Activated CD4-positive, alpha-beta T cell treated with anti-CD3 and anti-CD28 coated beads, Interleukin-2, amount 10 ng/mL, durations not matched to agents 7 days and 5 days (primary cell): Measurements from ENCODE around the gene CELA2B. TPM values are rescaled to one million over a fixed set of nuclear protein-coding genes. Genes with fewer than 3 reads are reported as not detected.

Experiments used
- CTCF ChIA-PET: fragments of 350-600 bp; sonication (Branson Sonifier 250); formaldehyde crosslinking; loops from one replicate; lab custom pipeline; 2021; ENCODE audit warnings: antibody characterized with exemption; lab: Charles Lee
- POLR2A ChIA-PET: fragments of 350-600 bp; sonication (Branson Sonifier 250); formaldehyde crosslinking; loops from one replicate; lab custom pipeline; 2021; ENCODE audit warnings: antibody characterized with exemption; lab: Charles Lee
- DNase-seq: peaks from one replicate; pipeline ENCODE4 v3.0.0-alpha.2; 2020
- H3K27ac Mint-ChIP-seq: one replicate; pipeline ENCODE4 v1.8.0; 2021; ENCODE audit warnings: mild to moderate bottlenecking, moderate library complexity, mixed read lengths
- H3K27me3 Mint-ChIP-seq: one replicate; pipeline ENCODE4 v1.8.0; 2021; ENCODE audit warnings: mixed read lengths
- H3K36me3 Mint-ChIP-seq: one replicate; pipeline ENCODE4 v1.8.0; 2021; ENCODE audit warnings: low read depth, mixed read lengths
- H3K4me1 Mint-ChIP-seq: one replicate; pipeline ENCODE4 v1.8.0; 2021; ENCODE audit warnings: mixed read lengths
- H3K4me3 Mint-ChIP-seq: one replicate; pipeline ENCODE4 v1.8.0; 2021; ENCODE audit warnings: mild to moderate bottlenecking, moderate library complexity, mixed read lengths
- H3K9me3 Mint-ChIP-seq: one replicate; pipeline ENCODE4 v1.8.0; 2021; ENCODE audit warnings: mixed read lengths
- total RNA-seq, 2 experiments: library from RNA; stranded (reverse); gene quantifications; one replicate each; pipeline ENCODE4 v1.2.3, GENCODE V29; 2021

CELA2B gene
- total RNA-seq, 2 experiments from 2014 or later = not detected

- H3K9me3 Mint-ChIP-seq = no peaks in the 10 kb centered on the region
- H3K4me1 Mint-ChIP-seq = peaks cover 14% of the 10 kb centered on the region
- H3K27me3 Mint-ChIP-seq = no peaks in the 10 kb centered on the region
- H3K36me3 Mint-ChIP-seq = peaks cover 12% of the 10 kb centered on the region
- no peak for DNase-seq
- CTCF ChIA-PET = no interaction called here
- POLR2A ChIA-PET = no interaction called here
- H3K27ac Mint-ChIP-seq = peak overlapping the region; percentile 19
- no peak overlapping the region for H3K4me3 Mint-ChIP-seq
Observed at GRCh38 chr1:15493869-15494390, 18.0 kb downstream of the CELA2B start.

DNA sequence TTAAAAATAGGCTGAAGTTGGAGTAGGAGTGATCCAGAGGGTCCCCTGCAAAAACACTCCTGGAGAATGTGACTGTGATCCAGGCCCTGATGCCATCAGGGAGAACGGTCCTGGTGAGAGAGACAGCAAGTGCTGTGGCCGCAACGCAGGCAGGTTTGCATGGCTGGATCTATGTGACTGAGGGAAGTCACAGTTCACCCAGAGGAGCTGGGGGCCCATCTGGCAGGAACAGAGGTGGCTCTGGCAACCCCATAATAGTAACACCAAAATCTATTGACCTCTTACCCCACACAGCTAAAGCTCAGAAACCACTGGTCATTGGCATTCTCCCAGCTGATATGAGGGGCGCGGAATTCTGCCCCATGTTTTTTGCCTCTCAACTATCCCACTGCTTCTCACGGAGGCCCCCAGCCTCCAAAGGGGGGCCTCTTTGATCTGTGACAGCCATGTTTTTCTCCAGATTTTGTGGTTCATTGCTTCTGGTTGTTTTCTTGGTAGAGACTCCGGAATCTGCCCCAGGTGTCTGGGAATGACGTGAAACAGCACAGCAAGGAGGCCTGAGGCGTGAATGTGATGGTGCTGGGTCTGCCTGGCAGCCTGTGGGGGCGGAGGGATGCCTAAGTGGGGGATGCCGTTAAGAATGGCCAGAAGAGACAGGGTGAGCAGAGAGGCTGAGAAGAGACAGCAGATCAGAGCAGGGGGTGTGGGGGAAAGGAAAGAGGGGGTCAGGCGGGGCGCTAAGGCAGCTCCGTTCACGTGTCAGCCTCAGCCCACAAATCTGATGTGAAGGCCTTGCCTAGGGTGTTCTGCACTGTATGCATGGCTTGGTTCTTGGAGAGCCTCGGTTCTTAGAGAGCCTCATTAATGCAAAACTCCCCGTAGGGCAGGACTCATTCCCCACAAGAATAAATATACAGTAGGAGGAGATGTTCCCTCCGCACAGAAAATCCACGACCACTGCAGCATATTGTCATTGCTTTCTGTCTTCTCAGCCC, 24.6 kb downstream of the CELA2B start:
- POLR2A ChIA-PET = no interaction called here
- H3K27ac Mint-ChIP-seq = no peak overlapping the region
- peaks cover 15% of the 10 kb centered on the region for H3K36me3 Mint-ChIP-seq
- H3K9me3 Mint-ChIP-seq = no peaks in the 10 kb centered on the region
- no peaks in the 10 kb centered on the region for H3K4me1 Mint-ChIP-seq
- H3K4me3 Mint-ChIP-seq = no peak overlapping the region
- DNase-seq = no peak
- H3K27me3 Mint-ChIP-seq = no peaks in the 10 kb centered on the region
- CTCF ChIA-PET = interaction anchor here (0.6 to 0.8 kb wide), 2 partner anchors 9 to 790 kb away, joined by 3 read pairs; no protein-coding TSS in a partner anchor

GRCh38 chr1:15501208-15502032, 25.5 kb downstream of the CELA2B start:
- CTCF ChIA-PET = no interaction called here
- Mint-ChIP-seq H3K36me3 (peaks cover 9% of the 10 kb centered on the region), H3K27me3 (no peaks in the 10 kb centered on the region), H3K27ac (no peak overlapping the region), H3K9me3 (no peaks in the 10 kb centered on the region), H3K4me1 (no peaks in the 10 kb centered on the region), H3K4me3 (no peak overlapping the region)
- POLR2A ChIA-PET = no interaction called here
- DNase-seq = peak; percentile 65

- Mint-ChIP-seq H3K4me1 (no peaks in the 10 kb centered on the region), H3K4me3 (no peak overlapping the region), H3K9me3 (no peaks in the 10 kb centered on the region), H3K36me3 (peaks cover 3% of the 10 kb centered on the region), H3K27me3 (no peaks in the 10 kb centered on the region), H3K27ac (no peak overlapping the region)
- no peak for DNase-seq
- ChIA-PET POLR2A (no interaction called here), CTCF (interaction anchor here (1.2 to 1.4 kb wide), 2 partner anchors 9 to 14 kb away, joined by 3 read pairs; no protein-coding TSS in a partner anchor)
Observed at GRCh38 chr1:15504436-15504835, 28.5 kb downstream of the CELA2B start.

- DNase-seq = no peak
- ChIA-PET CTCF (interaction anchor here (1.4 kb wide), 1 partner anchor 8 kb away, joined by 3 read pairs; no protein-coding TSS in a partner anchor), POLR2A (no interaction called here)
- H3K27me3 Mint-ChIP-seq = no peaks in the 10 kb centered on the region
- H3K36me3 Mint-ChIP-seq = peaks cover 2% of the 10 kb centered on the region
- peaks cover 7% of the 10 kb centered on the region for H3K4me1 Mint-ChIP-seq
- H3K4me3 Mint-ChIP-seq = no peak overlapping the region
- H3K27ac Mint-ChIP-seq = no peak overlapping the region
- no peaks in the 10 kb centered on the region for H3K9me3 Mint-ChIP-seq
Observed at GRCh38 chr1:15506831-15507230, 30.9 kb downstream of the CELA2B start.

GRCh38 chr1:15507278-15507677, 31.4 kb downstream of the CELA2B start:
- H3K4me1 Mint-ChIP-seq = peaks cover 8% of the 10 kb centered on the region
- peaks cover 6% of the 10 kb centered on the region for H3K36me3 Mint-ChIP-seq
- H3K4me3 Mint-ChIP-seq = no peak overlapping the region
- POLR2A ChIA-PET = no interaction called here
- no peak for DNase-seq
- no peak overlapping the region for H3K27ac Mint-ChIP-seq
- H3K9me3 Mint-ChIP-seq = no peaks in the 10 kb centered on the region
- CTCF ChIA-PET = interaction anchor here (1.4 kb wide), 1 partner anchor 8 kb away, joined by 3 read pairs; no protein-coding TSS in a partner anchor
- H3K27me3 Mint-ChIP-seq = no peaks in the 10 kb centered on the region

GRCh38 chr1:15508700-15509487, 33.0 kb downstream of the CELA2B start:
- no peak for DNase-seq
- ChIA-PET POLR2A (no interaction called here), CTCF (no interaction called here)
- Mint-ChIP-seq H3K27ac (no peak overlapping the region), H3K4me1 (peaks cover 13% of the 10 kb centered on the region), H3K27me3 (no peaks in the 10 kb centered on the region), H3K36me3 (peaks cover 15% of the 10 kb centered on the region), H3K9me3 (no peaks in the 10 kb centered on the region), H3K4me3 (no peak overlapping the region)

DNA sequence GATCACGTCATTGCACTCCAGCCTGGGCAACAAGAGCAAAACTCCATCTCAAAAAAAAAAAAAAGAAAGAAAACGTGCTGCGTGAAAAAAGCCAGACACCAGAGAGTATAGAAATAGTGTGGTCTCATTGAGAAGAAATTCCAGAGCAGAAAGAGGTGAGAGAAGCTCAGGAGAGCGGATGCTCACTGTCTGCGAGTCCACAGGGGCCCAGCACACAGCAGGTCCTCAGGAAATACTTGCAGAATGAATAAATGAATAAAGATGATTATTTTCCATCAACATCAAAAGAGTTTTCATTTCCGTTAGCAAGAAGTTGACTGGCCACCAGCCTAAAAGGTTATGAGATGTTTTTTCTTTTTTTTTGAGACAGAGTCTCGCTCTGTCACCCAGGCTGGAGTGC, 33.7 kb downstream of the CELA2B start:
- Mint-ChIP-seq H3K4me1 (peaks cover 20% of the 10 kb centered on the region), H3K27me3 (no peaks in the 10 kb centered on the region), H3K4me3 (no peak overlapping the region), H3K27ac (no peak overlapping the region), H3K9me3 (no peaks in the 10 kb centered on the region), H3K36me3 (peaks cover 22% of the 10 kb centered on the region)
- ChIA-PET CTCF (no interaction called here), POLR2A (no interaction called here)
- no peak for DNase-seq

- no peak for DNase-seq
- ChIA-PET CTCF (no interaction called here), POLR2A (interaction anchor here (0.6 kb wide), 1 partner anchor 272 kb away, joined by 3 read pairs; no protein-coding TSS in a partner anchor)
- Mint-ChIP-seq H3K36me3 (peaks cover 29% of the 10 kb centered on the region), H3K4me1 (peaks cover 31% of the 10 kb centered on the region), H3K4me3 (no peak overlapping the region), H3K27ac (peak overlapping the region; percentile 66), H3K9me3 (no peaks in the 10 kb centered on the region), H3K27me3 (no peaks in the 10 kb centered on the region)
Observed at GRCh38 chr1:15510611-15511405, 34.9 kb downstream of the CELA2B start.

- H3K4me3 Mint-ChIP-seq = no peak overlapping the region
- no peak for DNase-seq
- H3K27me3 Mint-ChIP-seq = no peaks in the 10 kb centered on the region
- CTCF ChIA-PET = interaction anchor here (0.6 to 1.6 kb wide), 4 partner anchors 9 to 193 kb away, joined by 3 read pairs; no protein-coding TSS in a partner anchor
- peak overlapping the region; percentile 22 for H3K27ac Mint-ChIP-seq
- H3K36me3 Mint-ChIP-seq = peaks cover 48% of the 10 kb centered on the region
- POLR2A ChIA-PET = no interaction called here
- no peaks in the 10 kb centered on the region for H3K9me3 Mint-ChIP-seq
- peaks cover 47% of the 10 kb centered on the region for H3K4me1 Mint-ChIP-seq
Observed at GRCh38 chr1:15513192-15513591, 37.3 kb downstream of the CELA2B start.

DNA sequence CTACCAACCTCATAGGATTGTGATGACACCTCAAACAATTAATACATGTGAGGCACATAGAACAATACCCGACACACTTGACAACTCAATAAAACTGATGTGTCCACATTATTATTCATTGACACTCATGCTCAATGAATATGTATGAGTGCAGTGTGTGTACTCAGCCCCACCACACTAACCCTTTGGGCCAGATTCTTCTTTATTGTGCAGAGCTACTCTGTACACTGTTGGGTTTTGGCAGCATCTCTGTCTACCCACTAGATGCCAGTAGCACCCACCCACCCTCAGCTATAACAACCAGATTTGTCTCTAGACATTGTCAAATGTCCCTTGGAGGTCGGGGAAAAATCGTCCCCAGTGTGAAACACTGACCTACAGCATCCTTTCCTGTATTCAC, 38.0 kb downstream of the CELA2B start:
- no peak for DNase-seq
- Mint-ChIP-seq H3K9me3 (no peaks in the 10 kb centered on the region), H3K36me3 (peaks cover 52% of the 10 kb centered on the region), H3K4me3 (no peak overlapping the region), H3K27ac (peak overlapping the region; percentile 62), H3K4me1 (peaks cover 51% of the 10 kb centered on the region), H3K27me3 (no peaks in the 10 kb centered on the region)
- ChIA-PET POLR2A (no interaction called here), CTCF (interaction anchor here (0.6 to 1.6 kb wide), 5 partner anchors 10 to 193 kb away, joined by 3 read pairs; partner anchors contain the start of gene DNAJC16)
